Small intestine (tissue), 7 donors: ENCODE measurements around the gene EFCAB13. TPM values are rescaled to one million over a fixed set of nuclear protein-coding genes. Genes with fewer than 3 reads are reported as not detected.

Experiments used
- DNase-seq, 2 donors: peaks; one replicate each; pipeline versions ENCODE4 v3.0.0 to v3.0.0-alpha.2; 2013
- FAIRE-seq: peaks from 2 replicates; lab custom pipeline; 2012; peaks lifted over from hg19 to GRCh38; lab: Jason Lieb, UNC
- H3K27ac ChIP-seq, 3 donors: one replicate each; pipeline ENCODE4 v1.5.1; 2013; ENCODE audit warnings: low read length in 2 of 3, mild to moderate bottlenecking in 2 of 3, control low read depth in 1 of 3, inconsistent platforms in 1 of 3, low read depth in 1 of 3, moderate library complexity in 1 of 3
- H3K27me3 ChIP-seq, 3 donors: one replicate each; pipeline ENCODE4 v1.6.1; 2013; ENCODE audit warnings: low read length in 3 of 3, inconsistent platforms in 1 of 3; ENCODE audit not compliant: control insufficient read depth in 3 of 3, insufficient read depth in 3 of 3
- H3K36me3 ChIP-seq, 3 donors: one replicate each; pipeline ENCODE4 v1.6.1; 2013; ENCODE audit warnings: low read length in 3 of 3, inconsistent platforms in 1 of 3, low read depth in 1 of 3, mild to moderate bottlenecking in 1 of 3, moderate library complexity in 1 of 3; ENCODE audit not compliant: control insufficient read depth in 3 of 3, insufficient read depth in 2 of 3
- H3K4me1 ChIP-seq, 3 donors: one replicate each; pipeline ENCODE4 v1.6.1; 2013; ENCODE audit warnings: low read length in 2 of 3, inconsistent platforms in 1 of 3, low read depth in 1 of 3, mild to moderate bottlenecking in 1 of 3, moderate library complexity in 1 of 3; ENCODE audit not compliant: control insufficient read depth in 3 of 3, insufficient read depth in 2 of 3
- H3K4me3 ChIP-seq, 3 donors: one replicate each; pipeline ENCODE4 v1.5.1; 2013; ENCODE audit warnings: low read length in 3 of 3, control low read depth in 1 of 3, inconsistent platforms in 1 of 3, low read depth in 1 of 3, mild to moderate bottlenecking in 1 of 3, moderate library complexity in 1 of 3
- H3K9me3 ChIP-seq, 2 donors: one replicate each; pipeline ENCODE4 v1.6.1; 2013; ENCODE audit warnings: low read depth in 1 of 2, low read length in 1 of 2; ENCODE audit not compliant: control insufficient read depth in 2 of 2, insufficient read depth in 1 of 2
- WGBS, 3 donors: extraction: QIAGEN DNeasy Blood & Tissue Kit; methylation state at CpG; one replicate each; pipeline ENCODE4 v1.1.7; 2013; 5-methylcytosine and 5-hydroxymethylcytosine counted together
- polyA plus RNA-seq, 4 donors: library from polyadenylated mRNA; stranded (reverse) in 3 of 4; unstranded in 1 of 4; fragments of 200-250 nt in 3 of 4; fragments of 120-200 nt in 1 of 4; gene quantifications; one replicate each; pipeline versions ENCODE4 v1.2.1 to v1.2.3, GENCODE V29; 2013
- donor health status: healthy with polysubstance abuse.
- donor health status: control.
- donor health status: control.
- donor health status: Bipolar disorder and iron deficiency.
- donor health status: healthy.

EFCAB13 gene
- polyA plus RNA-seq, 4 donors, result 0.54 to 9.0 (median 0.88) TPM

GRCh38 chr17:47288531-47289116, 35.1 kb upstream of the EFCAB13 start:
- Histone ChIP-seq H3K27ac (no peak overlapping the region), H3K9me3 (no peaks in the 10 kb centered on the region), H3K4me1 (no peaks in the 10 kb centered on the region), H3K36me3 (peaks cover 0 to 6% (median 0%) of the 10 kb centered on the region in 3 donors), H3K27me3 (no peaks in the 10 kb centered on the region), H3K4me3 (no peak overlapping the region)
- WGBS, 3 donors, result 69 to 75% (median 70%) methylated on average over 6 of the region's 6 CpGs
- DNase-seq, result peak in 1 of 2 donors; percentile 59
- FAIRE-seq, result no peak

GRCh38 chr17:47289302-47289701, 34.5 kb upstream of the EFCAB13 start:
- Histone ChIP-seq H3K4me3 (no peak overlapping the region), H3K9me3 (no peaks in the 10 kb centered on the region), H3K27ac (no peak overlapping the region), H3K4me1 (no peaks in the 10 kb centered on the region), H3K36me3 (peaks cover 0 to 6% (median 0%) of the 10 kb centered on the region in 3 donors), H3K27me3 (no peaks in the 10 kb centered on the region)
- FAIRE-seq, result no peak
- WGBS, 3 donors, result 83 to 100% (median 85%) methylated on average over 1 of the region's 1 CpG
- no peak for DNase-seq

- no peak overlapping the region for H3K4me3 ChIP-seq
- DNase-seq (no peak), FAIRE-seq (no peak)
- H3K27me3 ChIP-seq, result no peaks in the 10 kb centered on the region
- H3K9me3 ChIP-seq, result no peaks in the 10 kb centered on the region
- peaks cover 0 to 11% (median 0%) of the 10 kb centered on the region in 3 donors for H3K36me3 ChIP-seq
- WGBS, 3 donors, result 71 to 85% (median 76%) methylated on average over 5 of the region's 5 CpGs
- no peaks in the 10 kb centered on the region for H3K4me1 ChIP-seq
- H3K27ac ChIP-seq, result no peak overlapping the region
These were observed 32.9 kb upstream of the EFCAB13 start for GRCh38 chr17:47290870-47291241.

GRCh38 chr17:47291242-47291873, 32.4 kb upstream of the EFCAB13 start:
- no peak for DNase-seq
- Histone ChIP-seq H3K9me3 (no peaks in the 10 kb centered on the region), H3K4me3 (no peak overlapping the region), H3K36me3 (peaks cover 0 to 11% (median 0%) of the 10 kb centered on the region in 3 donors), H3K4me1 (no peaks in the 10 kb centered on the region), H3K27me3 (no peaks in the 10 kb centered on the region), H3K27ac (no peak overlapping the region)
- no peak for FAIRE-seq
- 80 to 86% (median 82%) methylated on average over 8 of the region's 8 CpGs for WGBS, 3 donors

GRCh38 chr17:47292206-47292605, 31.5 kb upstream of the EFCAB13 start:
- DNase-seq, result no peak
- peaks cover 0 to 11% (median 0%) of the 10 kb centered on the region in 3 donors for H3K36me3 ChIP-seq
- no peaks in the 10 kb centered on the region for H3K27me3 ChIP-seq
- H3K4me3 ChIP-seq, result no peak overlapping the region
- no peaks in the 10 kb centered on the region for H3K4me1 ChIP-seq
- FAIRE-seq, result no peak
- no peak overlapping the region for H3K27ac ChIP-seq
- 89 to 92% (median 90%) methylated on average over 14 of the region's 14 CpGs for WGBS, 3 donors
- H3K9me3 ChIP-seq, result no peaks in the 10 kb centered on the region

- Histone ChIP-seq H3K9me3 (no peaks in the 10 kb centered on the region), H3K27ac (peak overlapping the region in 1 of 3 donors; percentile 18), H3K36me3 (peaks cover 0 to 11% (median 0%) of the 10 kb centered on the region in 3 donors), H3K27me3 (no peaks in the 10 kb centered on the region), H3K4me1 (no peaks in the 10 kb centered on the region), H3K4me3 (no peak overlapping the region)
- WGBS, 3 donors, result 80 to 91% (median 82%) methylated on average over 14 of the region's 14 CpGs
- FAIRE-seq (no peak), DNase-seq (no peak)
These were observed 28.5 kb upstream of the EFCAB13 start for GRCh38 chr17:47295037-47295873.

- FAIRE-seq, result no peak
- 79 to 87% (median 82%) methylated on average over 6 of the region's 6 CpGs for WGBS, 3 donors
- Histone ChIP-seq H3K4me1 (no peaks in the 10 kb centered on the region), H3K27me3 (no peaks in the 10 kb centered on the region), H3K27ac (no peak overlapping the region), H3K4me3 (no peak overlapping the region), H3K9me3 (no peaks in the 10 kb centered on the region), H3K36me3 (peaks cover 0 to 11% (median 0%) of the 10 kb centered on the region in 3 donors)
- no peak for DNase-seq
These were observed 27.9 kb upstream of the EFCAB13 start for GRCh38 chr17:47295874-47296255.

- H3K9me3 ChIP-seq, result peaks cover 0 to 3% of the 10 kb centered on the region in 2 donors
- H3K4me3 ChIP-seq, result no peak overlapping the region
- H3K27ac ChIP-seq, result no peak overlapping the region
- 92 to 99% (median 95%) methylated on average over 4 of the region's 4 CpGs for WGBS, 3 donors
- no peak for DNase-seq
- FAIRE-seq, result no peak
- H3K27me3 ChIP-seq, result no peaks in the 10 kb centered on the region
- H3K4me1 ChIP-seq, result no peaks in the 10 kb centered on the region
- peaks cover 0 to 10% (median 0%) of the 10 kb centered on the region in 3 donors for H3K36me3 ChIP-seq
These were observed 25.9 kb upstream of the EFCAB13 start for GRCh38 chr17:47297661-47298400.
